GM18909 (cell line): ENCODE measurements around the gene ZRANB3.

Source experiments
- ATAC-seq: cut with Tn5 transposase; IDR thresholded peaks from one replicate; pipeline ENCODE4 v1.9.1; 2021; ENCODE audit warnings: mild to moderate bottlenecking; ENCODE audit not compliant: unreplicated experiment, poor library complexity

ZRANB3 gene

DNA sequence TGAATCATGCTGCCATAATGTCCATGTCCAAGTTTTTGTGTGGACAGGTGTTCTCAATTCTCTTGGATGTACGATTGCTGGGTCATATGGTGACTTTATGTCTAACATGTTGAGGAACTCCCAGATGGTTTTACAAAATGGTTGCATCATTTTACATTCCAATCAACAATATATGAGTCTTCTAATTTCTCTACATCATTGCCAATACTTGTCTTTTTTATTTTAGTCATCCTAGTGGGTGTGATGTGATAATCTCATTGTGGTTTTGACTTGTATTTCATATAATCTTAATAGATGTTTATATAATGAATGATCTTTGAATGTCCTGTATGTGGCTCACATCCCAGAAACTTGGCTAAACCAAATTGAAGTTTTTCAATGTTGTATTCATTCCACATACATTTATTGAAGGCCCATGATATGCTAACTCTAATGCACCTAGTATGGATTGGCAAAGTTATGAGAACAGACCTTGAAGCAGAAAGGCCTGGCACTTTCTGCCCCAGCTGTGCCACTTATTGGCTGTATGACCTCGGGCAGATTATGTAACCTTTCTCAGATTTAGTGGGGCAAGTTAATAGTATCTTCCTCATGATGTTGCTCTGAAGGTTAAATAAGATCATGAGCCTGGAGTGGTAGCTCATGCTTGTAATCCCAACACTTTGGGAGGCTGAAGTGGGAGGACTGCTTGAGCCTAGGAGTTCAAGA lies 273.5 kb downstream of the ZRANB3 start:
- ATAC-seq, result no peak

DNA sequence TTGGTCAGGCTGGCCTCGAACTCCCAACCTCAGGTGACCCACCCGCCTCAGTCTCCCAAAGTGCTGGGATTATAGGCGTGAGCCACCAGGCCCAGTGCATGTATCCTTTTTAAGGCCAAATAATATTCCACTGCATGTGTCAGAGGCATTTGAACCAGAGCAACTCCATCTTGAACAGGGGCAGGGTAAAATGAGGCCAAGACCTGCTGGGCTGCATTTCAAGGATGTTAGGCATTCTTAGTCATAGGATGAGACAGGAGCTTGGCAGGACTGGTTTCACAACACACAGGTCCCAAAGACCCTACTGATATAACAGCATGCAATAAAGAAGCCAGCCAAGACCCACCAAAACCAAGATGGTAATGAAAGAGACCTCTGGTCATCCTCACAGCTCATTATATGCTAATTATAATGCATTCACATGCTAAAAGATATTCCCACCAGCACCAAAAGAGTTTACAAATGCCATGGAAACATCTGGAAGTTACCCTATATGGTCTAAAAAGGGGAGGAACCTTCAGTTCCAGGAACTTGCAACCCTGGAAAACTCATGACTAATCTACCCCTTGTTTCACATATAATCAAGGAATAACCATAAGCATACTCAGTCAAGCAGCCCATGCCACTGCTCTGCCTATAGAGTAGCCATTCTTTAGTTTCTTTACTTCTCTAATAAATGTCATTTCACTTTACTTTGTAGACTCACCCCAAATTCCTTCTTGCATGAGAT lies 274.3 kb downstream of the ZRANB3 start:
- no peak for ATAC-seq

DNA sequence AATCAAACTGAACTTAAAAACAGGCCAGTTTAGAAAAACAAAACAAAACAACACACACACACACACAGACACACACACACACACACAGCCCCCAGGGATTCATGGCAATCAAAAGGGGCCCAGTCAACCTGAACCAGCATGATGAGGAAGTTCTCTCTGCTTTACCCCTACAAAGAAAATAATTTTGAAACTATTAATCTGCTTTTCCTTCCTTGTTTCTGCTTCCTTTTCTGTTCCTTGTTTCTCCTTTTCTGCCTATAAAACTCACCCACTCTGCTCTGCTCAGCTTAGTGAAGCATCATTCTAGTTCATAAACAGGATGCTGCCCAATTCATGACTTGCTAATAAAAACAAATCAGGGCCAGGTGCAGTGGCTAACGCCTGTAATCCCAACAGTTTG lies 275.8 kb downstream of the ZRANB3 start:
- ATAC-seq, result no peak

- no peak for ATAC-seq
Observed at GRCh38 chr2:135252805-135253458, 278.1 kb downstream of the ZRANB3 start.

DNA sequence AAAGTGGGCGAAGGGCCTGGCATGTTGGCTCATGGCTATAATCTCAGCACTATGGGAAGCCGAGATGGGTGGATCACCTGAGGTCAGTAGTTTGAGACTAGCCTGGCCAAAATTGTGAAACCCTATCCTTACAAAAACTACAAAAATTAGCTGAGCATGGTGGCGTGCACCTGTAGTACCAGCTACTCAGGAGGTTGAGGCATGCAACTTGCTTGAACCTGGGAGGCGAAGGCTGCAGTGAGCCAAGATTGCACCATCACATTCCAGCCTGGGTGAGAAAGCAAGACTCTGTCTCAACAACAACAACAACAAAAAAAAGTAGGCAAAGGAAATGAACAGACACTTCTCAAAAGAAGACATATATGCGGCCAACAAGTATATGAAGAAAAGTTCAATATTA lies 282.4 kb downstream of the ZRANB3 start:
- ATAC-seq, result no peak

- no peak for ATAC-seq
Observed at GRCh38 chr2:135246711-135247270, 284.2 kb downstream of the ZRANB3 start.

GRCh38 chr2:135245071-135245470 lies 285.9 kb downstream of the ZRANB3 start:
- ATAC-seq, result no peak

DNA sequence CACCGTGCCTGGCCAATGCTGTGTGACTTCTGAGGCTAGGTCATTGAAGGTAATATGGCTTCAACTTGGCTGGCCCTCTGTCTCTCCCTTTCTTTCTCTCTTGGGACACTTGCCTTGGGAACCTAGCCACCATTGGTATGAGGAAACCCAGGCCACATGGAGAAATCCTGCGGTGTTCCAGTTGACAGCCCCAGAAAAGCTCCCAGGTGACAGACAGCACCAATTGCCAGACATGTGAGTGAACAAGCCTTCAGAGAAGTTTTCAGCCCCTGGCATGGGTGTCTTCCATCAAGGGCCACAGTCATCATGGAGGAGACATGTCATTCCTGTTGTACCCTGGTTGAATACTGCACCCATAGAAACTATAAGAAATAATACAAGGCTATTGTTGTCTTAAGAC lies 292.4 kb downstream of the ZRANB3 start:
- no peak for ATAC-seq

GRCh38 chr2:135230150-135230549 lies 300.9 kb downstream of the ZRANB3 start:
- ATAC-seq, result no peak

- no peak for ATAC-seq
Observed at GRCh38 chr2:135227386-135227785, 303.6 kb downstream of the ZRANB3 start.

GRCh38 chr2:135226961-135227360 lies 304.1 kb downstream of the ZRANB3 start:
- no peak for ATAC-seq

DNA sequence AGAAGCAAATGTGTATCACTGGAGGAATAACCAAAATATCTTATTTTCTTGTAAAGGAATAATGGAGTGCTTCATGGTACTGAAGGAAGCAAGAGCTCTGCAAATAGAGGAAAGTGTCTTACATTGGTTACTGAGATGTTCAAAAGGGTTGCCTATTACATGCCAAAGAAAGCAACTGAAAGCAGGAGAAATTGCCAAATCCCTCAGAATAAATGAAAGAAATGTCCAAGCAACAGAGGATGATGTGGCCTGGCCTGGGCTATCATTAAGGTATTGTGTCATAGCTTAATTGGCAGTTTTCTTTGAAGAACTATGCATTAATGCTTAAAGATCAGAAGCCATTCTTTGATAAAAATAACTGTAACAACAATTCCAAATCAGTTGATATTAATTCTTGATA lies 305.2 kb downstream of the ZRANB3 start:
- ATAC-seq, result no peak

GRCh38 chr2:135219226-135219625 lies 311.8 kb downstream of the ZRANB3 start:
- no peak for ATAC-seq

DNA sequence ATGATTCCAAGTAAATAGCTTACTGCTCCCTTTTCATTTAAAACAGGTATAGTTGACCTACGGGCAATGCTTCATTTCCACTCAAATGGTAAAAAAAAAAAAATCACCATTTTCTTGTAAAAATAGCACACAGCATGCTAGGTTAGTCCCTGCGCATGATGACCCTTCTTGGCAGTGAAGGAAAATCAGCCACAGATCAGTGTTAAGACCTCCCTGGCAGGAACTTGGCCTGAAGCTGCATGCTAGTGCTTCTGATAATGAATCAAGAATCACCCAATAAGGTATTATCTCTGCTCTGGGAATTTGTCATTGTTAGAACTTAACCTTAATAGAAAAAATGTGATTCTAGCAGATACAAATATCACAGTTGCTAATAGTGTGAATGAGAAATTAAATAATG lies 312.6 kb downstream of the ZRANB3 start:
- ATAC-seq, result no peak

- no peak for ATAC-seq
Observed at GRCh38 chr2:135212757-135213156, 318.3 kb downstream of the ZRANB3 start.

DNA sequence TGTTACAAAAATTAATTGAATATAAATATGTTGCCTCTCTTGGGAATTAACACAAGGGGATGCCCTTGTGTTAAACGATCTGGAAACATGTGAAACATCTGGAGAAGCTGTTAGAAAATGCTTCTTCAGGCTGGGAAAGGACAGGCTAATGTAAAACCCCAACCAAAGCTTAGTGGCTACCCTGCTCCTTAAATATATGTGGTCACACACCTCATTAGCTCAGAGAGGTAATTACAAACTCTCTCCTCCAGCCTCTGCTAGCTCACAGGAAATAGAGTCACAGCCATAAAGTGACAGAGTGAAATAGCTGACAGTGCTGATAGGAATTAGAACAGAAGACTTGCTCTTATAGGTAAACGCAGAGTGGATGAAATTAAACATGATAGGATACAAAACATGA lies 323.0 kb downstream of the ZRANB3 start:
- ATAC-seq, result no peak

- ATAC-seq, result no peak
Observed at GRCh38 chr2:135203944-135204343, 327.1 kb downstream of the ZRANB3 start.

GRCh38 chr2:135202751-135203150 lies 328.3 kb downstream of the ZRANB3 start:
- no peak for ATAC-seq

DNA sequence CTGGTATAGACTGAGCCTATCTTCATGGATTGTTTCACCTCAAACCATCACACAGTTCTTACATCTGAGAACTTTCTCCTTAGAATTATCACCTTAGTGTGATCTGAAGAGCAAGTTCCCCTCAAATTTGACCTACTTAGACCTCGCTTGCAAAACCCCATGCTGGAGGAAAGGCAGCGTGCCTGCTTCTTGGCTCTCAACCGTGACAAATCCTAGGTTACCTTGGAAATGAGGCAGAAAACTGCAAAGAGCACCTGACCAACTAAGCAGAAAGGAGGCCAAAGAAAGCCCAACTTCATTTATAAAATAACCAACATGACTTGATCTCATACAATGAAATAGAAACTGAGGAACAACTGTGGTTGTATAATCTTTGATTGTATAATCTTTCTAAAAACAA lies 332.5 kb downstream of the ZRANB3 start:
- no peak for ATAC-seq

DNA sequence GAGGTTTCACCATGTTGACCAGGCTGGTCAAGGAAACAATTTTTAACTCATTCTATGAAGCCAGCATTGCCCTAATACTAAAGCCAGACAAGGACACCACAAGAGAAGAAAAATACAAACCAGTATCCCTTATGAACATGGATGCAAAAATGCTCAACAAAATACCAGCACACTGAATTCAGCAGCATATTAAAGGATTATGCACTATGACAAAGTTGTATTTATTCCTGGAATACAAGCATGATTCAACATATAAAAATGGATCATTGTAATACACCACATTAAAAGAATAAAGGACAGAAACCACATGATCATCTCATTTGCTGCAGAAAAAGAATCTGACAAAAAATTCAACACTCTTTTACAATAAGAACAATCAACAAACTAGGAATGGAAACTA lies 340.2 kb downstream of the ZRANB3 start:
- ATAC-seq, result no peak

- no peak for ATAC-seq
Observed at GRCh38 chr2:135189148-135189547, 341.9 kb downstream of the ZRANB3 start.
